HG03432 (cell line): ENCODE results near the gene CERKL.
A peak's percentile ranks its signal among the peaks of the same experiment; 100 is the strongest.

ENCODE experiments used
- ATAC-seq: cut with Tn5 transposase; IDR thresholded peaks from one replicate; pipeline ENCODE4 v1.9.1; 2021; ENCODE audit warnings: mild to moderate bottlenecking, moderate library complexity; ENCODE audit not compliant: unreplicated experiment

The CERKL gene

GRCh38 chr2:181578829-181579228 is 78.1 kb downstream of the CERKL start:
- ATAC-seq: no peak

- no peak for ATAC-seq
Observed at GRCh38 chr2:181576431-181576830, 80.5 kb downstream of the CERKL start.

- ATAC-seq: no peak
Observed at GRCh38 chr2:181575650-181576025, 81.3 kb downstream of the CERKL start.

- no peak for ATAC-seq
Observed at GRCh38 chr2:181575024-181575649, 81.8 kb downstream of the CERKL start.

- no peak for ATAC-seq
Observed at GRCh38 chr2:181574321-181574720, 82.6 kb downstream of the CERKL start.

- ATAC-seq: peak; percentile 38
Observed at GRCh38 chr2:181573140-181573736, 83.7 kb downstream of the CERKL start.

GRCh38 chr2:181570833-181571661 is 85.9 kb downstream of the CERKL start:
- no peak for ATAC-seq

- ATAC-seq: no peak
Observed at GRCh38 chr2:181570059-181570458, 86.8 kb downstream of the CERKL start.

GRCh38 chr2:181566334-181567032 is 90.4 kb downstream of the CERKL start:
- no peak for ATAC-seq

GRCh38 chr2:181563101-181563692 is 93.7 kb downstream of the CERKL start:
- ATAC-seq: peak; percentile 74

- ATAC-seq: no peak
Observed at GRCh38 chr2:181558371-181558770, 98.5 kb downstream of the CERKL start.

GRCh38 chr2:181554061-181554830 is 102.7 kb downstream of the CERKL start:
- ATAC-seq: no peak

GRCh38 chr2:181553244-181553643 is 103.7 kb downstream of the CERKL start:
- ATAC-seq: no peak

GRCh38 chr2:181552808-181553207 is 104.1 kb downstream of the CERKL start:
- ATAC-seq: no peak

GRCh38 chr2:181546086-181546485 is 110.8 kb downstream of the CERKL start:
- ATAC-seq: no peak

- ATAC-seq: no peak
Observed at GRCh38 chr2:181542170-181542569, 114.7 kb downstream of the CERKL start.

GRCh38 chr2:181540421-181540820 is 116.5 kb downstream of the CERKL start:
- ATAC-seq: no peak

GRCh38 chr2:181536730-181537129 is 120.2 kb downstream of the CERKL start:
- no peak for ATAC-seq

- ATAC-seq: no peak
Observed at GRCh38 chr2:181528441-181528840, 128.5 kb downstream of the CERKL start.

GRCh38 chr2:181527058-181527457 is 129.8 kb downstream of the CERKL start:
- no peak for ATAC-seq
